KOPT-K1 (cell line): ENCODE data around the gene ZNF77.
"Not testable (repeated sequence)": the region's sequence is repeated elsewhere in the genome, so short reads cannot be mapped to it uniquely, and the experiment has no call there.

Experiments used
- H3K27ac ChIP-seq: fragments of 200-600 bp; sonication (generic); 2 replicates; pipeline ENCODE4 v1.5.1; 2016; ENCODE audit warnings: antibody characterized with exemption, mild to moderate bottlenecking, low read depth, low read length; ENCODE audit not compliant: poor library complexity, severe bottlenecking
- H3K36me3 ChIP-seq: fragments of 200-600 bp; sonication (generic); 2 replicates; pipeline ENCODE4 v1.5.1; 2017; ENCODE audit warnings: antibody characterized with exemption, mild to moderate bottlenecking, low read length, moderate library complexity; ENCODE audit not compliant: insufficient read depth
- H3K9me3 ChIP-seq: fragments of 200-600 bp; sonication (generic); 2 replicates; pipeline ENCODE4 v1.5.1; 2017; ENCODE audit warnings: antibody characterized with exemption, low read length, mild to moderate bottlenecking; ENCODE audit not compliant: insufficient read depth, poor library complexity, severe bottlenecking

ZNF77 gene

GRCh38 chr19:2950286-2951124 is 5.7 kb upstream of the ZNF77 start:
- no peaks in the 10 kb centered on the region for H3K36me3 ChIP-seq
- H3K9me3 ChIP-seq, result no peaks in the 10 kb centered on the region
- peak overlapping the region; percentile 91 for H3K27ac ChIP-seq

GRCh38 chr19:2949939-2950285 is 5.1 kb upstream of the ZNF77 start:
- peak overlapping the region; percentile 91 for H3K27ac ChIP-seq
- no peaks in the 10 kb centered on the region for H3K36me3 ChIP-seq
- H3K9me3 ChIP-seq, result no peaks in the 10 kb centered on the region

GRCh38 chr19:2945575-2946184 is 909 bp upstream of the ZNF77 start:
- H3K36me3 ChIP-seq, result no peaks in the 10 kb centered on the region
- H3K27ac ChIP-seq, result peak overlapping the region; percentile 64
- H3K9me3 ChIP-seq, result no peaks in the 10 kb centered on the region

GRCh38 chr19:2944403-2944774 is 382 bp downstream of the ZNF77 start:
- Histone ChIP-seq H3K9me3 (no peaks in the 10 kb centered on the region), H3K36me3 (peaks cover 4% of the 10 kb centered on the region; the same call in 1 of the 2 replicates), H3K27ac (peak overlapping the region; percentile 64)

GRCh38 chr19:2942928-2943640 is 1.7 kb downstream of the ZNF77 start:
- Histone ChIP-seq H3K9me3 (no peaks in the 10 kb centered on the region), H3K27ac (no peak overlapping the region), H3K36me3 (peaks cover 14% of the 10 kb centered on the region; the same call in 1 of the 2 replicates)

GRCh38 chr19:2935863-2936262 is 8.9 kb downstream of the ZNF77 start:
- Histone ChIP-seq H3K9me3 (peaks cover 67% of the 10 kb centered on the region), H3K36me3 (peaks cover 69% of the 10 kb centered on the region)
- not testable (repeated sequence) for H3K27ac ChIP-seq

GRCh38 chr19:2933490-2933910 is 11.3 kb downstream of the ZNF77 start:
- peaks cover 72% of the 10 kb centered on the region for H3K9me3 ChIP-seq

GRCh38 chr19:2927032-2927430 is 17.7 kb downstream of the ZNF77 start:
- peaks cover 11% of the 10 kb centered on the region; the same call in 1 of the 2 replicates for H3K36me3 ChIP-seq
- H3K27ac ChIP-seq, result no peak overlapping the region
- H3K9me3 ChIP-seq, result peaks cover 18% of the 10 kb centered on the region

More at GRCh38 chr19:2933490-2933910, 11.3 kb downstream of the ZNF77 start:
- H3K27ac ChIP-seq, result no peak overlapping the region
- peaks cover 66% of the 10 kb centered on the region for H3K36me3 ChIP-seq

- no peak overlapping the region for H3K27ac ChIP-seq
- peaks cover 12% of the 10 kb centered on the region for H3K9me3 ChIP-seq
- peaks cover 11% of the 10 kb centered on the region; the same call in 1 of the 2 replicates for H3K36me3 ChIP-seq
Measured at GRCh38 chr19:2926341-2927031, 18.3 kb downstream of the ZNF77 start.

- no peak overlapping the region for H3K27ac ChIP-seq
- H3K9me3 ChIP-seq, result peaks cover 4% of the 10 kb centered on the region
- peaks cover 11% of the 10 kb centered on the region for H3K36me3 ChIP-seq
Measured at GRCh38 chr19:2923510-2923909, 21.3 kb downstream of the ZNF77 start.

GRCh38 chr19:2922987-2923386 is 21.8 kb downstream of the ZNF77 start:
- Histone ChIP-seq H3K36me3 (peaks cover 16% of the 10 kb centered on the region), H3K9me3 (peaks cover 9% of the 10 kb centered on the region), H3K27ac (no peak overlapping the region)

- Histone ChIP-seq H3K9me3 (peaks cover 59% of the 10 kb centered on the region), H3K27ac (no peak overlapping the region), H3K36me3 (peaks cover 54% of the 10 kb centered on the region)
Measured at GRCh38 chr19:2917275-2918184, 27.2 kb downstream of the ZNF77 start.

GRCh38 chr19:2912306-2912705 is 32.5 kb downstream of the ZNF77 start:
- Histone ChIP-seq H3K27ac (no peak overlapping the region), H3K9me3 (peaks cover 50% of the 10 kb centered on the region), H3K36me3 (peaks cover 35% of the 10 kb centered on the region)

- Histone ChIP-seq H3K9me3 (no peaks in the 10 kb centered on the region), H3K36me3 (no peaks in the 10 kb centered on the region), H3K27ac (no peak overlapping the region)
Measured at GRCh38 chr19:2906631-2907195, 38.1 kb downstream of the ZNF77 start.
